Measurements from ENCODE around the gene TBC1D19.
"Not testable (repeated sequence)": the region's sequence is repeated elsewhere in the genome, so short reads cannot be mapped to it uniquely, and the experiment has no call there.

Gene TBC1D19

GRCh38 chr4:26583865-26584652 is at the start of gene TBC1D19:
TSS of gene TBC1D19 (plus strand) at chr4:26584084. CDS start at chr4:26584194, 110 bp downstream.
- in situ Hi-C loops (cut with HindIII; ENCODE audit: low sequenced_read_pairs), result no loop called here

GRCh38 chr4:26542991-26543390 is 40.9 kb upstream of the TBC1D19 start:
- in situ Hi-C loops (cut with HindIII; ENCODE audit: low sequenced_read_pairs), result no loop called here

GRCh38 chr4:26544421-26544820 is 39.5 kb upstream of the TBC1D19 start:
- in situ Hi-C loops (cut with HindIII; ENCODE audit: low sequenced_read_pairs), result no loop called here

- in situ Hi-C loops (cut with HindIII; ENCODE audit: low sequenced_read_pairs), result not testable (repeated sequence)
Observed at GRCh38 chr4:26548379-26548778, 35.5 kb upstream of the TBC1D19 start.

- in situ Hi-C loops (cut with HindIII; ENCODE audit: low sequenced_read_pairs), result no loop called here
Observed at GRCh38 chr4:26557164-26557563, 26.7 kb upstream of the TBC1D19 start.

GRCh38 chr4:26558166-26558895 is 25.6 kb upstream of the TBC1D19 start:
- in situ Hi-C loops (cut with HindIII; ENCODE audit: low sequenced_read_pairs), result no loop called here

- in situ Hi-C loops (cut with HindIII; ENCODE audit: low sequenced_read_pairs), result no loop called here
Observed at GRCh38 chr4:26566133-26566532, 17.8 kb upstream of the TBC1D19 start.

- in situ Hi-C loops (cut with HindIII; ENCODE audit: low sequenced_read_pairs), result no loop called here
Observed at GRCh38 chr4:26568446-26568994, 15.4 kb upstream of the TBC1D19 start.

- in situ Hi-C loops (cut with HindIII; ENCODE audit: low sequenced_read_pairs), result no loop called here
Observed at GRCh38 chr4:26570596-26570995, 13.3 kb upstream of the TBC1D19 start.

- in situ Hi-C loops (cut with HindIII; ENCODE audit: low sequenced_read_pairs), result no loop called here
Observed at GRCh38 chr4:26573389-26573794, 10.5 kb upstream of the TBC1D19 start.

GRCh38 chr4:26574563-26574962 is 9.3 kb upstream of the TBC1D19 start:
- in situ Hi-C loops (cut with HindIII; ENCODE audit: low sequenced_read_pairs), result no loop called here

GRCh38 chr4:26576231-26576739 is 7.6 kb upstream of the TBC1D19 start:
- in situ Hi-C loops (cut with HindIII; ENCODE audit: low sequenced_read_pairs), result no loop called here

GRCh38 chr4:26577066-26577465 is 6.8 kb upstream of the TBC1D19 start:
- in situ Hi-C loops (cut with HindIII; ENCODE audit: low sequenced_read_pairs), result no loop called here

- in situ Hi-C loops (cut with HindIII; ENCODE audit: low sequenced_read_pairs), result no loop called here
Observed at GRCh38 chr4:26579169-26579568, 4.7 kb upstream of the TBC1D19 start.

- in situ Hi-C loops (cut with HindIII; ENCODE audit: low sequenced_read_pairs), result not testable (repeated sequence)
Observed at GRCh38 chr4:26581341-26581740, 2.5 kb upstream of the TBC1D19 start.

GRCh38 chr4:26583538-26583864 is 383 bp upstream of the TBC1D19 start:
- in situ Hi-C loops (cut with HindIII; ENCODE audit: low sequenced_read_pairs), result no loop called here

GRCh38 chr4:26584725-26585124 is 841 bp downstream of the TBC1D19 start:
- in situ Hi-C loops (cut with HindIII; ENCODE audit: low sequenced_read_pairs), result no loop called here

- in situ Hi-C loops (cut with HindIII; ENCODE audit: low sequenced_read_pairs), result no loop called here
Observed at GRCh38 chr4:26589705-26590104, 5.8 kb downstream of the TBC1D19 start.

- in situ Hi-C loops (cut with HindIII; ENCODE audit: low sequenced_read_pairs), result no loop called here
Observed at GRCh38 chr4:26590639-26591038, 6.8 kb downstream of the TBC1D19 start.

- in situ Hi-C loops (cut with HindIII; ENCODE audit: low sequenced_read_pairs), result not testable (repeated sequence)
Observed at GRCh38 chr4:26593557-26593956, 9.7 kb downstream of the TBC1D19 start.

GRCh38 chr4:26594371-26594770 is 10.5 kb downstream of the TBC1D19 start:
- in situ Hi-C loops (cut with HindIII; ENCODE audit: low sequenced_read_pairs), result no loop called here

GRCh38 chr4:26594778-26595177 is 10.9 kb downstream of the TBC1D19 start:
- in situ Hi-C loops (cut with HindIII; ENCODE audit: low sequenced_read_pairs), result no loop called here

All from DLD1 (cell line).